ENCODE results near the gene EEF2KMT. TPM values are rescaled to one million over a fixed set of nuclear protein-coding genes. Genes with fewer than 3 reads are reported as not detected.

EEF2KMT gene
- total and polyA plus RNA-seq, 2 of the 4 experiments (the other 2 are of a cell fraction): 14.1 to 19.0 TPM

DNA sequence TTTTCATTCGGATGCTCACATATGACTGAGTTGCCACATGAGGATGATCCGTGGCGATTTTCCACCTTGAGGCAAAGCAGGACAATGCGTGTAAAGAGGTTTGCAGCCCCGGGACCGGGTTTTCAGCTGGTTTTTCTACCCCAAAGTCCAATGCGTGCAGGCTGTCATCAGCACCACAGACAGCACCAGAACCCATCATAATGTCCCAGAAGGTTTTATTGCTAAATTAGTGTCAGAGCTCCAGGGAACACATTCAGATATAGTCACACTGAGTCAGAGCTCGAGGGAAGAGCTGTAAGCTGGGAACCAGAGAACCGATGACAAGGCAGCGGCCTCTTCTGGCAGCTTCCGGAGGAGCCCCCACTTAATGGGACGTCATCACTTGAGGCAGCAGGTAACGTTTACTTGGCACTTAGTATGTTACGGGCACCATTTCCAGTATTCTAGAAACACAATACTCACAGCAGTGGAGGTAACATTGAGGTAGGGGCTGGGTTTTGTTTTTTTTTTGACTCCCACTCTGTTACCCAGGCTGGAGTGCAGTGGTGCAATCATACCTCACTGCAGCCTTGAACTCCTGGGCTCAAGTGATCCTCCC lies 54.9 kb downstream of the EEF2KMT start:
- Histone ChIP-seq H3K18ac (ENCODE audit: low read depth, low read length) (no peak overlapping the region), H2AK9ac (replicated peaks; ENCODE audit: low read depth, low read length, poor library complexity) (no peak overlapping the region), H4K91ac (ENCODE audit: insufficient read depth, low read depth, low read length) (no peak overlapping the region), H2AFZ (replicated peaks; ENCODE audit: low read length, poor library complexity) (no peak overlapping the region), H4K5ac (ENCODE audit: low read depth, low read length) (no peak overlapping the region), H2BK15ac (ENCODE audit: low read depth, low read length) (no peak overlapping the region), H2BK120ac (ENCODE audit: low read depth, low read length) (no peak overlapping the region), H2BK5ac (ENCODE audit: low read depth, low read length, poor library complexity, severe bottlenecking) (no peak overlapping the region), H2BK20ac (ENCODE audit: low read depth, low read length) (no peak overlapping the region), H3K9ac (ENCODE audit: low read depth, low read length) (no peak overlapping the region), H3K79me1 (ENCODE audit: low read depth in 1 of 2, low read length in 2 of 2) (no peaks in the 10 kb centered on the region), H2AK5ac (ENCODE audit: low read depth, low read length) (no peak overlapping the region), H3K4me2 (ENCODE audit: low read depth, low read length) (no peak overlapping the region), H3K23ac (ENCODE audit: low read depth, low read length) (no peak overlapping the region), H3K27me3 (ENCODE audit: control insufficient read depth, insufficient read depth, low read length) (peaks cover 5% of the 10 kb centered on the region; the same call in 1 of the 2 replicates), H4K8ac (ENCODE audit: low read depth in 2 of 2, low read length in 2 of 2) (no peak overlapping the region), H3K9me3 (ENCODE audit: control insufficient read depth, insufficient read depth, low read length) (no peaks in the 10 kb centered on the region), H4K20me1 (ENCODE audit: insufficient read depth, low read length) (no peaks in the 10 kb centered on the region; the same call in 1 of the 2 replicates), H3K4me3 (ENCODE audit: insufficient read depth, low read depth, low read length) (no peak overlapping the region), H3K56ac (ENCODE audit: extremely low read depth, insufficient read depth, low read length) (no peak overlapping the region), H3K14ac (replicated peaks; ENCODE audit: low read depth, low read length) (no peak overlapping the region), H3K4ac (ENCODE audit: low read depth, low read length) (no peak overlapping the region), H3K36me3 (ENCODE audit: control insufficient read depth, insufficient read depth, low read length) (no peaks in the 10 kb centered on the region), H3K4me1 (ENCODE audit: control insufficient read depth, insufficient read depth, low read length) (no peaks in the 10 kb centered on the region; the same call in 1 of the 2 replicates), H3K27ac (ENCODE audit: insufficient read depth, low read length) (no peak overlapping the region), H3K9me1 (ENCODE audit: insufficient read depth, low read length) (peaks cover 5% of the 10 kb centered on the region; the same call in 1 of the 2 replicates)
- DNase-seq: peak; percentile 60
- dilution Hi-C loops (cut with HindIII; ENCODE audit: low sequenced_read_pairs, unreplicated experiment): no loop called here
- WGBS, 2 experiments (ENCODE audit: extremely low coverage in 2 of 2, insufficient read length in 1 of 2): 59% methylated on average over 5 of the region's 14 CpGs; no CpG with 5 or more reads in 1 of the 2 experiments
- ATAC-seq (ENCODE audit: low read depth): 0 out of 2 replicates have a peak, but pooled peaks have one; percentile 7
- intact Hi-C loops (cut with micrococcal nuclease): no loop called here
- TF ChIP-seq FOS (IDR thresholded peaks at IDR 0.05; ENCODE audit: low read depth, low read length) (no peak), BHLHE40 (IDR thresholded peaks at IDR 0.05; ENCODE audit: low read depth, low read length) (no peak), RAD21 (IDR thresholded peaks at IDR 0.05; ENCODE audit: low read length) (no peak), CEBPB (IDR thresholded peaks at IDR 0.05; ENCODE audit: low read depth, low read length) (no peak)
- TF ChIP-seq, protein P1, sequence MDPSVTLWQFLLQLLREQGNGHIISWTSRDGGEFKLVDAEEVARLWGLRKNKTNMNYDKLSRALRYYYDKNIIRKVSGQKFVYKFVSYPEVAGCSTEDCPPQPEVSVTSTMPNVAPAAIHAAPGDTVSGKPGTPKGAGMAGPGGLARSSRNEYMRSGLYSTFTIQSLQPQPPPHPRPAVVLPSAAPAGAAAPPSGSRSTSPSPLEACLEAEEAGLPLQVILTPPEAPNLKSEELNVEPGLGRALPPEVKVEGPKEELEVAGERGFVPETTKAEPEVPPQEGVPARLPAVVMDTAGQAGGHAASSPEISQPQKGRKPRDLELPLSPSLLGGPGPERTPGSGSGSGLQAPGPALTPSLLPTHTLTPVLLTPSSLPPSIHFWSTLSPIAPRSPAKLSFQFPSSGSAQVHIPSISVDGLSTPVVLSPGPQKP (IDR thresholded peaks at IDR 0.05; ENCODE audit: borderline replicate concordance, low read depth, low read length): no peak
- TF ChIP-seq, protein P2, sequence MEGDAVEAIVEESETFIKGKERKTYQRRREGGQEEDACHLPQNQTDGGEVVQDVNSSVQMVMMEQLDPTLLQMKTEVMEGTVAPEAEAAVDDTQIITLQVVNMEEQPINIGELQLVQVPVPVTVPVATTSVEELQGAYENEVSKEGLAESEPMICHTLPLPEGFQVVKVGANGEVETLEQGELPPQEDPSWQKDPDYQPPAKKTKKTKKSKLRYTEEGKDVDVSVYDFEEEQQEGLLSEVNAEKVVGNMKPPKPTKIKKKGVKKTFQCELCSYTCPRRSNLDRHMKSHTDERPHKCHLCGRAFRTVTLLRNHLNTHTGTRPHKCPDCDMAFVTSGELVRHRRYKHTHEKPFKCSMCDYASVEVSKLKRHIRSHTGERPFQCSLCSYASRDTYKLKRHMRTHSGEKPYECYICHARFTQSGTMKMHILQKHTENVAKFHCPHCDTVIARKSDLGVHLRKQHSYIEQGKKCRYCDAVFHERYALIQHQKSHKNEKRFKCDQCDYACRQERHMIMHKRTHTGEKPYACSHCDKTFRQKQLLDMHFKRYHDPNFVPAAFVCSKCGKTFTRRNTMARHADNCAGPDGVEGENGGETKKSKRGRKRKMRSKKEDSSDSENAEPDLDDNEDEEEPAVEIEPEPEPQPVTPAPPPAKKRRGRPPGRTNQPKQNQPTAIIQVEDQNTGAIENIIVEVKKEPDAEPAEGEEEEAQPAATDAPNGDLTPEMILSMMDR (conservative IDR thresholded peaks at IDR 0.05; ENCODE audit: low read depth, low read length): 0 out of 2 replicates have a peak, but pooled peaks have one; percentile 18
- no TSS peak for BruUV-seq (replicated peaks)
- POLR2A ChIA-PET (ENCODE audit: unreplicated experiment): no interaction called here
- CTCF ChIA-PET: no interaction called here
- in situ Hi-C loops (cut with MboI; ENCODE audit: low sequenced_read_pairs): no loop called here
